ENCODE data around the gene WWOX.

GRCh38 chr16:78431004-78431670, 331.7 kb downstream of the WWOX start:
- TF ChIP-seq EZH2 (IDR thresholded peaks at IDR 0.05) (no peak), POLR2AphosphoS5 (IDR thresholded peaks at IDR 0.05; ENCODE audit: borderline replicate concordance, low read depth, low read length) (no peak), FOXP2 (optimal IDR thresholded peaks at IDR 0.05; ENCODE audit: control extremely low read depth, extremely low read length, insufficient read depth) (no peak)

Measured in SK-N-MC (cell line).